ENCODE measurements around the gene SPOCK3. TPM values are rescaled to one million over a fixed set of nuclear protein-coding genes. Genes with fewer than 3 reads are reported as not detected.
A peak's percentile ranks its signal among the peaks of the same experiment; 100 is the strongest.

The SPOCK3 gene
- total and polyA plus RNA-seq, 12 donors: 0.08 to 0.53 (median 0.37) TPM; not detected in 9

DNA sequence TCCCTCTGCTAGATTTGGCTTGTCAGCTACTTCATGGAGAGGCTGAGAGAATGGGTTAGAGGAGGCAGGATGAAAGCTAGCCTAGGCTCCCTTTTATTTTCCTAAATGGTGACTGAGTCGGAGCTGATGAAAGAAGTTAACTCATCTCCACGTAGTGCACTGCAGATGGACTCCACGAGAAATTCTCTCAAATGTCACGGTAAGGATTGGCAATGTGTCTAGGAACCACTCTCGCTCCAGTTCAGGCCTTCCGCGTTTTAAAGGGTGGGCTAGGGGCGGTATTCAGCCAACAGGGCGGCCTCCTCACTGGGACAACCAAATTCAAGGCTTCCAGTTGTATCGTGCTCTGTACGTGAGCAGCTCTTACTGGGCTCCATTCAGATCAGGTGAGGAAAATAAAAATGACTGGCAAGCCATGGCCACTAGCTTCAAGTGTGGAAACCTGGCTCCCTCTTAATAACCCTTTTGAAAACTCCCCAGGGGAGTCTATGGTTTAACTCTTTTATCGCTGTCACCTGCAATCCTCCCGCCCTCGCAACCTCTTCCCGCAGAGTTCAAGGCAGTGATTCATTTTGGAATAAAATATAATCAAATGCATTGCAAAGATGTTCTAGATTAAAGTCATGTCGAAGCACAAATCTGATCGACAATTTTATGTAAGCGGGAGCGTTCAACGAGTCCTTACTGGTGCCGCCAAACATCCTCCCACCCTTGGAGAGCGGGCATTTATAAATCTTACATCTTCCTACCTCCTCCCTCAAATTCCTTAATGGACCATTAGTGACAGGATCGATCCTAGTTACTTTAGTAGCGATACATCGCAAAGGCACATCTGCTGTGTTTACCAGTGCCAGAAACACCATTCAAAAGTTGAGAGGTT, 1.2 kb downstream of the SPOCK3 start:
- H3K4me3 ChIP-seq: peak overlapping the region in 6 of 10 donors; percentile 36 to 52 (median 44)
- WGBS, 2 donors: 26% methylated on average over 25 of the region's 25 CpGs
- no peaks in the 10 kb centered on the region for H3K9me3 ChIP-seq
- ATAC-seq (no peak), DNase-seq (no peak)
- H3K27ac ChIP-seq: no peak overlapping the region
- intact Hi-C loops (cut with DNase I): no loop called here
- H3K27me3 ChIP-seq: peaks cover 0 to 50% (median 38%) of the 10 kb centered on the region in 7 donors
- peaks cover 0 to 15% (median 0%) of the 10 kb centered on the region in 9 donors for H3K4me1 ChIP-seq
- TF ChIP-seq, protein P1, sequence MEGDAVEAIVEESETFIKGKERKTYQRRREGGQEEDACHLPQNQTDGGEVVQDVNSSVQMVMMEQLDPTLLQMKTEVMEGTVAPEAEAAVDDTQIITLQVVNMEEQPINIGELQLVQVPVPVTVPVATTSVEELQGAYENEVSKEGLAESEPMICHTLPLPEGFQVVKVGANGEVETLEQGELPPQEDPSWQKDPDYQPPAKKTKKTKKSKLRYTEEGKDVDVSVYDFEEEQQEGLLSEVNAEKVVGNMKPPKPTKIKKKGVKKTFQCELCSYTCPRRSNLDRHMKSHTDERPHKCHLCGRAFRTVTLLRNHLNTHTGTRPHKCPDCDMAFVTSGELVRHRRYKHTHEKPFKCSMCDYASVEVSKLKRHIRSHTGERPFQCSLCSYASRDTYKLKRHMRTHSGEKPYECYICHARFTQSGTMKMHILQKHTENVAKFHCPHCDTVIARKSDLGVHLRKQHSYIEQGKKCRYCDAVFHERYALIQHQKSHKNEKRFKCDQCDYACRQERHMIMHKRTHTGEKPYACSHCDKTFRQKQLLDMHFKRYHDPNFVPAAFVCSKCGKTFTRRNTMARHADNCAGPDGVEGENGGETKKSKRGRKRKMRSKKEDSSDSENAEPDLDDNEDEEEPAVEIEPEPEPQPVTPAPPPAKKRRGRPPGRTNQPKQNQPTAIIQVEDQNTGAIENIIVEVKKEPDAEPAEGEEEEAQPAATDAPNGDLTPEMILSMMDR (IDR thresholded peaks at IDR 0.05): no peak
- no peaks in the 10 kb centered on the region for H3K36me3 ChIP-seq

DNA sequence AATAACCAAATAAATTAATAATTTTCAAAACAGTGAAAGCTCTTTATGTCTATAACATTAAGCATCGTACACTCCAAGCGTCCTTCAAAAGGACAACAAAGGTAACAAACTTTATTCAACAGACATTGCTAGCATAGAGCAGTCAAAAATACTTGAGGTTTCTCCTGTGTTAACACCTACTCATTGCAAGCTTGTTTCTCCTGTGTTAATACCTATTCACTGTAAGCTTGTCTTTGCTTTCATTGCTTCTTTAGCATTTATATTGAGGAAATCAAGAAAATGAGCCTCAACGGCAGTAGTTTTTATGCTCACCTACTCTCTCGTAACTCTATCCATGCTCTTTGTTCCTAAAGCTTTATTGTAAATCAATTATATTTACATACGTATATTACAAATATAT, 3.5 kb downstream of the SPOCK3 start:
- peaks cover 0 to 35% (median 27%) of the 10 kb centered on the region in 7 donors for H3K27me3 ChIP-seq
- 82 to 83% methylated on average over 5 of the region's 5 CpGs for WGBS, 2 donors
- DNase-seq (no peak), ATAC-seq (no peak)
- peaks cover 0 to 15% (median 0%) of the 10 kb centered on the region in 9 donors for H3K4me1 ChIP-seq
- H3K27ac ChIP-seq: no peak overlapping the region
- no peaks in the 10 kb centered on the region for H3K36me3 ChIP-seq
- intact Hi-C loops (cut with DNase I): no loop called here
- no peaks in the 10 kb centered on the region for H3K9me3 ChIP-seq
- TF ChIP-seq, protein P1 (IDR thresholded peaks at IDR 0.05): no peak
- H3K4me3 ChIP-seq: no peak overlapping the region

DNA sequence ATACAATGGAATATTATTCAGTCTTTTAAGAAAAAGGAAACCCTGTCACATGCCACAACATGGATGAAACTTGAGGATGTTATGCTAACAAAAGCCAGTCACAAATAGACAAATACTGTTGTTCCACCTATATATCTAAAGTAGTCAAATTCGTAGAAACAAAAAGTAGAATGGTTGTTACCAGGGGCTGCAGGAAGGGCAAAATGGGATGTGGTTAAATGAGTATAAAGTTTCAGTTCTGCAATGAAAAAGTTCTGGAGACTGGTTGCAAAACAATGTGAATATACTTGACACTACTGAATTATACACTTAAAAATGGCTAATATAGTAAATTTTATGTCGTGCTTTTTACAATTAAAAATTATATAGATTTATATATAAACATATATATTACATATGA, 12.2 kb downstream of the SPOCK3 start:
- no peaks in the 10 kb centered on the region for H3K27me3 ChIP-seq
- H3K27ac ChIP-seq: no peak overlapping the region
- TF ChIP-seq, protein P1 (IDR thresholded peaks at IDR 0.05): no peak
- H3K4me1 ChIP-seq: no peaks in the 10 kb centered on the region
- no peaks in the 10 kb centered on the region for H3K9me3 ChIP-seq
- H3K4me3 ChIP-seq: no peak overlapping the region
- DNase-seq: no peak
- no peaks in the 10 kb centered on the region for H3K36me3 ChIP-seq
- ATAC-seq: no peak
- 66 to 78% methylated on average over 2 of the region's 2 CpGs for WGBS, 2 donors
- intact Hi-C loops (cut with DNase I): no loop called here

DNA sequence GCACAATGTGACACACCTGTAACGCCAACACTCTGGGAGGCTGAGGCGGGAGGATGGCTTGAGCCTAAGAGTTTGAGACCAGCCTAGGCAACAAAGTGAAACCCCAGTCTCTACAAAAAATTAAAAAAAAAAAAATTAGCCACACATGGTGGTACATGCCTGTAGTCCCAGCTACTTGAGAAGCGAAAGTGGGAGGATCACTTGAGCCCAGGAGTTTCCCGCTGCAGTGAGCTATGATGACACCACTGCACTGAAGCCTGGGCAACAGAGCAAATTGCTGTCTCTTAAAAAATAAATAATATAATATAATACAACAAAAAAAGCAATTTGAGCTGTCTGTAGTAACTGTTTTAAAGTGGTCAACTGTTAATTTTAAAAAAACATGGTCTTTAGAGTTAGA, 13.2 kb downstream of the SPOCK3 start:
- 90% methylated on average over 4 of the region's 4 CpGs for WGBS, 2 donors
- H3K4me3 ChIP-seq: no peak overlapping the region
- intact Hi-C loops (cut with DNase I): no loop called here
- H3K4me1 ChIP-seq: no peaks in the 10 kb centered on the region
- H3K27me3 ChIP-seq: no peaks in the 10 kb centered on the region
- no peak overlapping the region for H3K27ac ChIP-seq
- no peaks in the 10 kb centered on the region for H3K36me3 ChIP-seq
- no peaks in the 10 kb centered on the region for H3K9me3 ChIP-seq
- DNase-seq (no peak), ATAC-seq (no peak)
- TF ChIP-seq, protein P1 (IDR thresholded peaks at IDR 0.05): no peak
